Measurements from ENCODE around the gene FGF5. TPM values are rescaled to one million over a fixed set of nuclear protein-coding genes. Genes with fewer than 3 reads are reported as not detected.

Gene FGF5
- 0.02 TPM in 1 of 2 replicates, not detected in the other for total RNA-seq

GRCh38 chr4:80266253-80266901 lies at the start of gene FGF5:
Gene FGF5, plus strand, starts transcription at chr4:80266664. Its CDS starts 161 bp downstream, at chr4:80266825.
- peaks cover 82% of the 10 kb centered on the region for H3K27me3 Mint-ChIP-seq (ENCODE audit: low read depth)
- H3K9me3 Mint-ChIP-seq, result no peaks in the 10 kb centered on the region
- peaks cover 14% of the 10 kb centered on the region for H3K4me1 Mint-ChIP-seq (ENCODE audit: low read depth)
- H3K4me3 Mint-ChIP-seq (ENCODE audit: low read depth), result no peak within 1 kb of the TSS
- no peak for DNase-seq (ENCODE audit: low spot score)
- H3K36me3 Mint-ChIP-seq (ENCODE audit: low read depth), result no peaks in the 10 kb centered on the region
- intact Hi-C loops (cut with micrococcal nuclease), result loop anchor here (2.0 to 10.0 kb wide), 2 partner anchors 64 to 768 kb away; partner anchors contain the start of gene BMP3
- no peak within 1 kb of the TSS for H3K27ac Mint-ChIP-seq

- DNase-seq (ENCODE audit: low spot score), result no peak
- peaks cover 1% of the 10 kb centered on the region for H3K4me1 Mint-ChIP-seq (ENCODE audit: low read depth)
- no peaks in the 10 kb centered on the region for H3K9me3 Mint-ChIP-seq
- H3K27ac Mint-ChIP-seq, result no peak overlapping the region
- H3K36me3 Mint-ChIP-seq (ENCODE audit: low read depth), result no peaks in the 10 kb centered on the region
- intact Hi-C loops (cut with micrococcal nuclease), result no loop called here
- no peak overlapping the region for H3K4me3 Mint-ChIP-seq (ENCODE audit: low read depth)
- peaks cover 38% of the 10 kb centered on the region for H3K27me3 Mint-ChIP-seq (ENCODE audit: low read depth)
Measured at GRCh38 chr4:80219301-80220025, 47.0 kb upstream of the FGF5 start.

GRCh38 chr4:80220711-80221110 lies 45.8 kb upstream of the FGF5 start:
- no peaks in the 10 kb centered on the region for H3K9me3 Mint-ChIP-seq
- no peaks in the 10 kb centered on the region for H3K36me3 Mint-ChIP-seq (ENCODE audit: low read depth)
- intact Hi-C loops (cut with micrococcal nuclease), result no loop called here
- DNase-seq (ENCODE audit: low spot score), result no peak
- no peaks in the 10 kb centered on the region for H3K4me1 Mint-ChIP-seq (ENCODE audit: low read depth)
- no peak overlapping the region for H3K27ac Mint-ChIP-seq
- no peak overlapping the region for H3K4me3 Mint-ChIP-seq (ENCODE audit: low read depth)
- peaks cover 47% of the 10 kb centered on the region for H3K27me3 Mint-ChIP-seq (ENCODE audit: low read depth)

GRCh38 chr4:80221161-80221560 lies 45.3 kb upstream of the FGF5 start:
- no peaks in the 10 kb centered on the region for H3K9me3 Mint-ChIP-seq
- intact Hi-C loops (cut with micrococcal nuclease), result no loop called here
- peaks cover 47% of the 10 kb centered on the region for H3K27me3 Mint-ChIP-seq (ENCODE audit: low read depth)
- DNase-seq (ENCODE audit: low spot score), result no peak
- H3K4me3 Mint-ChIP-seq (ENCODE audit: low read depth), result no peak overlapping the region
- H3K27ac Mint-ChIP-seq, result no peak overlapping the region
- no peaks in the 10 kb centered on the region for H3K36me3 Mint-ChIP-seq (ENCODE audit: low read depth)
- no peaks in the 10 kb centered on the region for H3K4me1 Mint-ChIP-seq (ENCODE audit: low read depth)

- no peaks in the 10 kb centered on the region for H3K9me3 Mint-ChIP-seq
Measured at GRCh38 chr4:80225595-80225994, 40.9 kb upstream of the FGF5 start.

GRCh38 chr4:80226094-80226493 lies 40.4 kb upstream of the FGF5 start:
- no peak overlapping the region for H3K27ac Mint-ChIP-seq
- H3K27me3 Mint-ChIP-seq (ENCODE audit: low read depth), result peaks cover 29% of the 10 kb centered on the region
- no peak for DNase-seq (ENCODE audit: low spot score)
- H3K36me3 Mint-ChIP-seq (ENCODE audit: low read depth), result no peaks in the 10 kb centered on the region
- intact Hi-C loops (cut with micrococcal nuclease), result no loop called here
- no peaks in the 10 kb centered on the region for H3K9me3 Mint-ChIP-seq
- no peaks in the 10 kb centered on the region for H3K4me1 Mint-ChIP-seq (ENCODE audit: low read depth)
- H3K4me3 Mint-ChIP-seq (ENCODE audit: low read depth), result no peak overlapping the region

More at GRCh38 chr4:80225595-80225994, 40.9 kb upstream of the FGF5 start:
- Mint-ChIP-seq H3K36me3 (ENCODE audit: low read depth) (no peaks in the 10 kb centered on the region), H3K4me3 (ENCODE audit: low read depth) (no peak overlapping the region), H3K27ac (no peak overlapping the region), H3K4me1 (ENCODE audit: low read depth) (no peaks in the 10 kb centered on the region), H3K27me3 (ENCODE audit: low read depth) (peaks cover 31% of the 10 kb centered on the region)
- intact Hi-C loops (cut with micrococcal nuclease), result no loop called here
- no peak for DNase-seq (ENCODE audit: low spot score)

GRCh38 chr4:80228460-80228859 lies 38.0 kb upstream of the FGF5 start:
- intact Hi-C loops (cut with micrococcal nuclease), result no loop called here

GRCh38 chr4:80229128-80229527 lies 37.3 kb upstream of the FGF5 start:
- H3K4me3 Mint-ChIP-seq (ENCODE audit: low read depth), result no peak overlapping the region
- no peak overlapping the region for H3K27ac Mint-ChIP-seq
- no peak for DNase-seq (ENCODE audit: low spot score)
- no peaks in the 10 kb centered on the region for H3K36me3 Mint-ChIP-seq (ENCODE audit: low read depth)
- H3K9me3 Mint-ChIP-seq, result no peaks in the 10 kb centered on the region
- peaks cover 28% of the 10 kb centered on the region for H3K27me3 Mint-ChIP-seq (ENCODE audit: low read depth)
- intact Hi-C loops (cut with micrococcal nuclease), result no loop called here
- no peaks in the 10 kb centered on the region for H3K4me1 Mint-ChIP-seq (ENCODE audit: low read depth)

More at GRCh38 chr4:80228460-80228859, 38.0 kb upstream of the FGF5 start:
- peaks cover 28% of the 10 kb centered on the region for H3K27me3 Mint-ChIP-seq (ENCODE audit: low read depth)
- DNase-seq (ENCODE audit: low spot score), result no peak
- no peaks in the 10 kb centered on the region for H3K9me3 Mint-ChIP-seq
- no peaks in the 10 kb centered on the region for H3K36me3 Mint-ChIP-seq (ENCODE audit: low read depth)
- H3K4me1 Mint-ChIP-seq (ENCODE audit: low read depth), result no peaks in the 10 kb centered on the region
- no peak overlapping the region for H3K4me3 Mint-ChIP-seq (ENCODE audit: low read depth)
- no peak overlapping the region for H3K27ac Mint-ChIP-seq

- intact Hi-C loops (cut with micrococcal nuclease), result no loop called here
- H3K4me3 Mint-ChIP-seq (ENCODE audit: low read depth), result no peak overlapping the region
- no peaks in the 10 kb centered on the region for H3K36me3 Mint-ChIP-seq (ENCODE audit: low read depth)
- no peaks in the 10 kb centered on the region for H3K9me3 Mint-ChIP-seq
- no peak for DNase-seq (ENCODE audit: low spot score)
- peaks cover 28% of the 10 kb centered on the region for H3K27me3 Mint-ChIP-seq (ENCODE audit: low read depth)
- no peak overlapping the region for H3K27ac Mint-ChIP-seq
- no peaks in the 10 kb centered on the region for H3K4me1 Mint-ChIP-seq (ENCODE audit: low read depth)
Measured at GRCh38 chr4:80229590-80229989, 36.9 kb upstream of the FGF5 start.

- Mint-ChIP-seq H3K4me1 (ENCODE audit: low read depth) (no peaks in the 10 kb centered on the region), H3K36me3 (ENCODE audit: low read depth) (no peaks in the 10 kb centered on the region), H3K9me3 (no peaks in the 10 kb centered on the region), H3K27ac (no peak overlapping the region), H3K27me3 (ENCODE audit: low read depth) (peaks cover 24% of the 10 kb centered on the region), H3K4me3 (ENCODE audit: low read depth) (no peak overlapping the region)
- intact Hi-C loops (cut with micrococcal nuclease), result no loop called here
- DNase-seq (ENCODE audit: low spot score), result no peak
Measured at GRCh38 chr4:80231180-80231579, 35.3 kb upstream of the FGF5 start.

GRCh38 chr4:80232707-80233370 lies 33.6 kb upstream of the FGF5 start:
- DNase-seq (ENCODE audit: low spot score), result no peak
- Mint-ChIP-seq H3K9me3 (no peaks in the 10 kb centered on the region), H3K27ac (no peak overlapping the region), H3K4me3 (ENCODE audit: low read depth) (no peak overlapping the region), H3K4me1 (ENCODE audit: low read depth) (no peaks in the 10 kb centered on the region), H3K27me3 (ENCODE audit: low read depth) (peaks cover 24% of the 10 kb centered on the region), H3K36me3 (ENCODE audit: low read depth) (no peaks in the 10 kb centered on the region)
- intact Hi-C loops (cut with micrococcal nuclease), result no loop called here

- Mint-ChIP-seq H3K27ac (no peak overlapping the region), H3K9me3 (no peaks in the 10 kb centered on the region), H3K36me3 (ENCODE audit: low read depth) (no peaks in the 10 kb centered on the region), H3K4me3 (ENCODE audit: low read depth) (no peak overlapping the region), H3K27me3 (ENCODE audit: low read depth) (peaks cover 24% of the 10 kb centered on the region), H3K4me1 (ENCODE audit: low read depth) (no peaks in the 10 kb centered on the region)
- intact Hi-C loops (cut with micrococcal nuclease), result no loop called here
- DNase-seq (ENCODE audit: low spot score), result no peak
Measured at GRCh38 chr4:80233390-80233789, 33.1 kb upstream of the FGF5 start.

- no peak for DNase-seq (ENCODE audit: low spot score)
- Mint-ChIP-seq H3K27me3 (ENCODE audit: low read depth) (peaks cover 13% of the 10 kb centered on the region), H3K9me3 (no peaks in the 10 kb centered on the region), H3K36me3 (ENCODE audit: low read depth) (no peaks in the 10 kb centered on the region), H3K27ac (no peak overlapping the region), H3K4me3 (ENCODE audit: low read depth) (no peak overlapping the region), H3K4me1 (ENCODE audit: low read depth) (no peaks in the 10 kb centered on the region)
- intact Hi-C loops (cut with micrococcal nuclease), result no loop called here
Measured at GRCh38 chr4:80235451-80235850, 31.0 kb upstream of the FGF5 start.

Measured in activated T-helper 2 cell treated with anti-CD3 and anti-CD28 coated beads, Interferon-gamma antibody, Interleukin-2, Interleukin-4, amounts not matched to agents 10 μg/mL and 5 μg/mL and 100 μg/mL, durations not matched to agents 14 hours and 24 hours and 36 hours (primary cell).